Stimulated activated memory B cell treated with anti-CD40 and anti-IgM and Interleukin-4, amounts not matched to agents 10 μg/mL and 1 μg/mL and 100 μg/mL, for 72 hours (primary cell): ENCODE results near the gene DCDC1.

ENCODE experiments used
- ATAC-seq: fragments of 150-1000 bp; cut with Tn5 transposase; 2 replicates; pipeline ENCODE4 v1.10.0; 2021
- H3K27ac Mint-ChIP-seq: one replicate; pipeline ENCODE4 v1.8.0; 2022; ENCODE audit warnings: mild to moderate bottlenecking, mixed read lengths
- H3K27me3 Mint-ChIP-seq: one replicate; pipeline ENCODE4 v1.8.0; 2022; ENCODE audit warnings: mixed read lengths
- H3K36me3 Mint-ChIP-seq: one replicate; pipeline ENCODE4 v1.8.0; 2022; ENCODE audit warnings: mixed read lengths
- H3K4me1 Mint-ChIP-seq: one replicate; pipeline ENCODE4 v1.8.0; 2022; ENCODE audit warnings: mixed read lengths
- H3K4me3 Mint-ChIP-seq: one replicate; pipeline ENCODE4 v1.8.0; 2022; ENCODE audit warnings: mild to moderate bottlenecking, moderate library complexity, mixed read lengths
- H3K9me3 Mint-ChIP-seq: one replicate; pipeline ENCODE4 v1.8.0; 2022; ENCODE audit warnings: mixed read lengths

The DCDC1 gene

DNA sequence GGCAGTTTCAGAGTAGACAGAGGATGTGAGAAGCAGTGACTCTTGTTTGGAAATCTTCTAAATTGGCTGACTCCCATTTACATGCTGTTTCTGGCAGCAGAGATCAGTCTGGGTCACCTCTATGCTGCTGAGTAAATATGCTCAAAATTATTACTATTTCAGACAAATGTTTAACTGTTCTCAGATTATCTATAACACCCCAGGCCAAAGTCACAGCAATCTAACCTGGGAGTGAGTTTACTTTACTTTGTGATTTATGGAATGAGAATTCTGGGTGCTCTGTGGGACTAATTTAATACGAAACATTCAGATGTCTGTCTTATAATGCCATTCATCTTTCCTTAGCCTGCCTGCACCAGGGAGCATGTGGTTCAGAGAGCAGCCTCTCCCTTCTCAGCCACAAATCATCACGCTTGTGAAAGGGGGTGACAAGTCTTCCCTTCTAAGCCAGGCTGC lies 500.9 kb downstream of the DCDC1 start:
- no peak for ATAC-seq
- no peaks in the 10 kb centered on the region for H3K4me1 Mint-ChIP-seq
- no peak overlapping the region for H3K4me3 Mint-ChIP-seq
- no peaks in the 10 kb centered on the region for H3K36me3 Mint-ChIP-seq
- H3K9me3 Mint-ChIP-seq: no peaks in the 10 kb centered on the region
- H3K27ac Mint-ChIP-seq: no peak overlapping the region
- no peaks in the 10 kb centered on the region for H3K27me3 Mint-ChIP-seq

GRCh38 chr11:30863209-30863608 lies 506.3 kb downstream of the DCDC1 start:
- Mint-ChIP-seq H3K4me1 (no peaks in the 10 kb centered on the region), H3K36me3 (no peaks in the 10 kb centered on the region), H3K27ac (no peak overlapping the region), H3K27me3 (no peaks in the 10 kb centered on the region), H3K4me3 (no peak overlapping the region), H3K9me3 (no peaks in the 10 kb centered on the region)
- no peak for ATAC-seq

DNA sequence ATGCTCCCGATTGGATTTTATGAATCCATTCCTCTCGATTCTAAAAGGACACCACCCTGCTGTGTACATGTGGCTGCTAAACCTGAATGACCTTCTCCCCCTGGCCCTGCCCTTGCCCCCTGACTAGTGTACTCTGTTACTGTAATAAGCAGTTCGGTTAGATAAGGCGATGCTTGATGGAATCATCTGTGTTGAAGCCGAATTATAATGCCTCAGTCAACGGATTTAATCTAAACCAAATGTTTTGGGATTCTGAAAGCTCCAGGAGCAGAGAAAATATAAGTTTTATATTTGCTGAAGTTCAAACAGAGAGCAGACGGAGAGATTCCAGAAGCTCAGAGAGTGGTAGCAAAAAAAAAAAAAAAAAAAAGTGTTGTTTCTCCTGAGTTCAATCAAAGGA lies 508.0 kb downstream of the DCDC1 start:
- Mint-ChIP-seq H3K4me1 (no peaks in the 10 kb centered on the region), H3K9me3 (no peaks in the 10 kb centered on the region), H3K27me3 (no peaks in the 10 kb centered on the region), H3K36me3 (no peaks in the 10 kb centered on the region), H3K27ac (no peak overlapping the region), H3K4me3 (no peak overlapping the region)
- ATAC-seq: no peak

GRCh38 chr11:30861064-30861463 lies 508.5 kb downstream of the DCDC1 start:
- no peaks in the 10 kb centered on the region for H3K27me3 Mint-ChIP-seq
- ATAC-seq: no peak
- no peak overlapping the region for H3K4me3 Mint-ChIP-seq
- no peaks in the 10 kb centered on the region for H3K36me3 Mint-ChIP-seq
- no peaks in the 10 kb centered on the region for H3K9me3 Mint-ChIP-seq
- no peaks in the 10 kb centered on the region for H3K4me1 Mint-ChIP-seq
- H3K27ac Mint-ChIP-seq: no peak overlapping the region

- Mint-ChIP-seq H3K4me1 (no peaks in the 10 kb centered on the region), H3K36me3 (no peaks in the 10 kb centered on the region), H3K27ac (no peak overlapping the region), H3K9me3 (no peaks in the 10 kb centered on the region), H3K4me3 (no peak overlapping the region), H3K27me3 (no peaks in the 10 kb centered on the region)
- no peak for ATAC-seq
These were observed 509.4 kb downstream of the DCDC1 start for GRCh38 chr11:30860146-30860545.

DNA sequence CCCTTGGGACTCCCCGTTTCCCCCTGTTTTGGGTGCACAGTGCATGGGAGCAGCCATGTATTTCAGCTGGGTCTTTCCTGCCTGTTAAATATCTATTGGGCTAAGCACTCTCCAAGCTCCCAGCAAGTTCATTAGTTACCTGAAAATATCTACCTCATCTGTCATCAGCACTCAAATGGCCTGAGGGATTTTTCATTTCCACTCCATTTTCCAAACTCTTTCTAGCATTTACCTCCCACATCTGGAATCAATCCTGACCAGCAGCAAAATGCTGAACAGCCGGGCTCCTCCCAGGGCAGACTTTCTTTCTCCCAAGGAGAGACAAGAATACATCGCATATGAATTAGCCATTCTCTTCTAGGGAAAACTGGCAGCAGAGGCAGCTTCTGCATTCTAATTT lies 509.9 kb downstream of the DCDC1 start:
- no peak for ATAC-seq
- Mint-ChIP-seq H3K27ac (no peak overlapping the region), H3K9me3 (no peaks in the 10 kb centered on the region), H3K4me3 (no peak overlapping the region), H3K4me1 (no peaks in the 10 kb centered on the region), H3K27me3 (no peaks in the 10 kb centered on the region), H3K36me3 (no peaks in the 10 kb centered on the region)

- H3K27ac Mint-ChIP-seq: no peak overlapping the region
These were observed 514.0 kb downstream of the DCDC1 start for GRCh38 chr11:30855383-30856006.

DNA sequence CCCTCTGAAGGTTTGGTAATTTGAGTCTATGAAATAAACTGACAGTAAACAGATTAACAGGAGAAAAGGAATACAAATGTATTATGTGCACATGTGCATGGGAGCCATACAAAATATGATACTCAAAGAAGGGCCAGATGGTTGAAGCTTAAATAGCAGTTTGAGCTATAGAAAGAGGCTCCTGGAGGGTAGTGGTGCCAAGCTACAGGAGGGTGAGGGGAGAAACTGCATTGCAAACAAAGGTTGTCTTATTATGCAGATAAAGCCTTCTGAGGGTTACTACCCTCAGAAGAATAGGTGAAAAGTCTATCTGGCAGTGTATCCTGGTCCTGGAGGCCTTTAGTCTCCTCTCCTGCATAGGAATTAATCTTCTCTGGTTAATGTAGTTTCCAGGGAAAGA lies 516.1 kb downstream of the DCDC1 start:
- Mint-ChIP-seq H3K27ac (no peak overlapping the region), H3K9me3 (no peaks in the 10 kb centered on the region), H3K36me3 (no peaks in the 10 kb centered on the region), H3K4me3 (no peak overlapping the region), H3K27me3 (no peaks in the 10 kb centered on the region), H3K4me1 (no peaks in the 10 kb centered on the region)
- ATAC-seq: no peak

More at GRCh38 chr11:30855383-30856006, 514.0 kb downstream of the DCDC1 start:
- Mint-ChIP-seq H3K4me1 (no peaks in the 10 kb centered on the region), H3K9me3 (no peaks in the 10 kb centered on the region), H3K36me3 (no peaks in the 10 kb centered on the region), H3K4me3 (no peak overlapping the region), H3K27me3 (no peaks in the 10 kb centered on the region)
- ATAC-seq: no peak

- Mint-ChIP-seq H3K4me1 (no peaks in the 10 kb centered on the region), H3K27ac (no peak overlapping the region), H3K9me3 (no peaks in the 10 kb centered on the region), H3K27me3 (no peaks in the 10 kb centered on the region), H3K36me3 (no peaks in the 10 kb centered on the region), H3K4me3 (no peak overlapping the region)
- no peak for ATAC-seq
These were observed 516.9 kb downstream of the DCDC1 start for GRCh38 chr11:30852645-30853044.

- Mint-ChIP-seq H3K27me3 (no peaks in the 10 kb centered on the region), H3K36me3 (no peaks in the 10 kb centered on the region), H3K4me3 (no peak overlapping the region), H3K4me1 (no peaks in the 10 kb centered on the region), H3K27ac (no peak overlapping the region), H3K9me3 (no peaks in the 10 kb centered on the region)
- ATAC-seq: no peak
These were observed 517.4 kb downstream of the DCDC1 start for GRCh38 chr11:30852091-30852490.

GRCh38 chr11:30837252-30837651 lies 532.3 kb downstream of the DCDC1 start:
- peaks cover 14% of the 10 kb centered on the region for H3K9me3 Mint-ChIP-seq
- no peak overlapping the region for H3K4me3 Mint-ChIP-seq
- H3K36me3 Mint-ChIP-seq: no peaks in the 10 kb centered on the region
- no peak overlapping the region for H3K27ac Mint-ChIP-seq
- H3K27me3 Mint-ChIP-seq: peaks cover 8% of the 10 kb centered on the region
- H3K4me1 Mint-ChIP-seq: no peaks in the 10 kb centered on the region
- ATAC-seq: no peak

DNA sequence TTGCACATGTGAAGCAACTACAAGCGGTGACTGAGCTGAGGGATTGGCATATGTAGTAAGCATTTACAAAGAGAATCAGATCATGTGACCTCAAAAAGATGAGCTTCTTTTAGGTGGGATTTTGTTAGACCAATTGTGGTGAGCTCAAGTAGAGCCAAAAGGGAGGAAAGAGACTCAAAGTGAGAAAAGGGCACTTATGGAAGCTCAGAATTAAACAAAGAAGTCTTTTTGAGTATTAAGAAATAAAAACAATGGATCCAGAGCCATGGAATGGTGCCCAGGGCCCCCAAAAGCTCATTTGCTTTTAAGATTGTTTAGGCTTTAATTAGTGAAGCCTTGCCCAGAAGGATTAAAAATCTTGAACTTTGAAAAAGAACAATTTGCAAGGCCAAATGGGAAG lies 536.7 kb downstream of the DCDC1 start:
- no peak overlapping the region for H3K4me3 Mint-ChIP-seq
- H3K36me3 Mint-ChIP-seq: no peaks in the 10 kb centered on the region
- H3K27me3 Mint-ChIP-seq: no peaks in the 10 kb centered on the region
- ATAC-seq: no peak
- no peaks in the 10 kb centered on the region for H3K4me1 Mint-ChIP-seq
- peaks cover 11% of the 10 kb centered on the region for H3K9me3 Mint-ChIP-seq
- no peak overlapping the region for H3K27ac Mint-ChIP-seq

GRCh38 chr11:30830681-30831080 lies 538.9 kb downstream of the DCDC1 start:
- no peaks in the 10 kb centered on the region for H3K27me3 Mint-ChIP-seq
- H3K4me1 Mint-ChIP-seq: no peaks in the 10 kb centered on the region
- H3K9me3 Mint-ChIP-seq: peaks cover 7% of the 10 kb centered on the region
- H3K36me3 Mint-ChIP-seq: no peaks in the 10 kb centered on the region
- no peak overlapping the region for H3K4me3 Mint-ChIP-seq
- no peak overlapping the region for H3K27ac Mint-ChIP-seq
- no peak for ATAC-seq

GRCh38 chr11:30826911-30827310 lies 542.6 kb downstream of the DCDC1 start:
- H3K36me3 Mint-ChIP-seq: no peaks in the 10 kb centered on the region
- no peaks in the 10 kb centered on the region for H3K27me3 Mint-ChIP-seq
- ATAC-seq: no peak
- H3K4me1 Mint-ChIP-seq: no peaks in the 10 kb centered on the region
- H3K9me3 Mint-ChIP-seq: peaks cover 2% of the 10 kb centered on the region
- no peak overlapping the region for H3K27ac Mint-ChIP-seq
- no peak overlapping the region for H3K4me3 Mint-ChIP-seq

- H3K9me3 Mint-ChIP-seq: peaks cover 2% of the 10 kb centered on the region
- no peaks in the 10 kb centered on the region for H3K4me1 Mint-ChIP-seq
These were observed 543.8 kb downstream of the DCDC1 start for GRCh38 chr11:30825723-30826122.

DNA sequence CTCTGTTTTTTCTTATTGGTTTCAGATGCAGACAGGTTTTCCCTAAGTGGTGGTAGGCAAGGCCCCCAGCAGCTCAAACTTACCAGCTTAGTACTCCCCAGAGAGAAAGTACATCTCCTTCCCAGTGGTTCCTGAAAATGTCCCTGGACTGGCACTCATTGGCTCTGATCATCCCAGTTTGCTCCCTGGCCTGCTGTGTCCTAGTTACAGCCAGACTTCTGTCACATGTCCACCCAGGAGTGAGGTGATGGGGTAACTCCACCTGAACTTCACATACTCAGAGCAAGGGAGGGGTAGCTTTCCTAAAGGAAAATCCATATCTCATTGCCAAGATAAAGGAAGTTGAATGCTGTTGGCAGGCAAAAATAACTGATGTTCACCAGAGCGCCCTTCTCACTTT lies 546.4 kb downstream of the DCDC1 start:
- ATAC-seq: no peak
- Mint-ChIP-seq H3K4me3 (no peak overlapping the region), H3K27me3 (no peaks in the 10 kb centered on the region), H3K9me3 (peaks cover under 1% of the 10 kb centered on the region), H3K27ac (no peak overlapping the region), H3K36me3 (no peaks in the 10 kb centered on the region), H3K4me1 (no peaks in the 10 kb centered on the region)

More at GRCh38 chr11:30825723-30826122, 543.8 kb downstream of the DCDC1 start:
- no peaks in the 10 kb centered on the region for H3K27me3 Mint-ChIP-seq
- no peak overlapping the region for H3K4me3 Mint-ChIP-seq
- no peaks in the 10 kb centered on the region for H3K36me3 Mint-ChIP-seq
- ATAC-seq: no peak
- no peak overlapping the region for H3K27ac Mint-ChIP-seq
